AG09309 (cell line): Measurements from ENCODE around the gene HCAR3.

Experiments used
- DNase-seq: peaks from one replicate; pipeline ENCODE4 v3.0.0-alpha.2; 2010; ENCODE audit warnings: low read depth
- H3K4me3 ChIP-seq: 2 replicates; pipeline ENCODE4 v1.5.1; 2011; ENCODE audit warnings: mild to moderate bottlenecking, low read depth, low read length, moderate library complexity; ENCODE audit not compliant: control insufficient read depth
- CTCF ChIP-seq: IDR thresholded peaks from 2 replicates; pipeline ENCODE4 v1.5.1; 2011; ENCODE audit warnings: mild to moderate bottlenecking, low read depth, low read length, inconsistent platforms; ENCODE audit not compliant: insufficient read depth, control insufficient read depth; ENCODE audit errors: missing control alignments

Gene HCAR3

GRCh38 chr12:122747224-122748135 lies 30.9 kb upstream of the HCAR3 start:
- no peak overlapping the region for H3K4me3 ChIP-seq
- no peak for TF ChIP-seq CTCF
- no peak for DNase-seq

- H3K4me3 ChIP-seq: no peak overlapping the region
- no peak for TF ChIP-seq CTCF
- DNase-seq: no peak
Measured at GRCh38 chr12:122743895-122744525, 27.4 kb upstream of the HCAR3 start.

- no peak for TF ChIP-seq CTCF
- no peak overlapping the region for H3K4me3 ChIP-seq
- DNase-seq: no peak
Measured at GRCh38 chr12:122740351-122740750, 23.7 kb upstream of the HCAR3 start.

GRCh38 chr12:122738571-122738970 lies 22.0 kb upstream of the HCAR3 start:
- no peak for TF ChIP-seq CTCF
- no peak overlapping the region for H3K4me3 ChIP-seq

GRCh38 chr12:122732611-122733010 lies 16.0 kb upstream of the HCAR3 start:
- TF ChIP-seq CTCF: no peak
- no peak for DNase-seq
- no peak overlapping the region for H3K4me3 ChIP-seq

More at GRCh38 chr12:122738571-122738970, 22.0 kb upstream of the HCAR3 start:
- DNase-seq: no peak

- H3K4me3 ChIP-seq: no peak overlapping the region
- DNase-seq: no peak
- TF ChIP-seq CTCF: no peak
Measured at GRCh38 chr12:122732170-122732569, 15.6 kb upstream of the HCAR3 start.
